Measurements from ENCODE around the gene SHBG. TPM values are rescaled to one million over a fixed set of nuclear protein-coding genes. Genes with fewer than 3 reads are reported as not detected.
A peak's percentile ranks its signal among the peaks of the same experiment; 100 is the strongest.
"Not testable (repeated sequence)": the region's sequence is repeated elsewhere in the genome, so short reads cannot be mapped to it uniquely, and the experiment has no call there.

Gene SHBG, protein sequence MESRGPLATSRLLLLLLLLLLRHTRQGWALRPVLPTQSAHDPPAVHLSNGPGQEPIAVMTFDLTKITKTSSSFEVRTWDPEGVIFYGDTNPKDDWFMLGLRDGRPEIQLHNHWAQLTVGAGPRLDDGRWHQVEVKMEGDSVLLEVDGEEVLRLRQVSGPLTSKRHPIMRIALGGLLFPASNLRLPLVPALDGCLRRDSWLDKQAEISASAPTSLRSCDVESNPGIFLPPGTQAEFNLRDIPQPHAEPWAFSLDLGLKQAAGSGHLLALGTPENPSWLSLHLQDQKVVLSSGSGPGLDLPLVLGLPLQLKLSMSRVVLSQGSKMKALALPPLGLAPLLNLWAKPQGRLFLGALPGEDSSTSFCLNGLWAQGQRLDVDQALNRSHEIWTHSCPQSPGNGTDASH
- total RNA-seq: 0.49 TPM

DNA sequence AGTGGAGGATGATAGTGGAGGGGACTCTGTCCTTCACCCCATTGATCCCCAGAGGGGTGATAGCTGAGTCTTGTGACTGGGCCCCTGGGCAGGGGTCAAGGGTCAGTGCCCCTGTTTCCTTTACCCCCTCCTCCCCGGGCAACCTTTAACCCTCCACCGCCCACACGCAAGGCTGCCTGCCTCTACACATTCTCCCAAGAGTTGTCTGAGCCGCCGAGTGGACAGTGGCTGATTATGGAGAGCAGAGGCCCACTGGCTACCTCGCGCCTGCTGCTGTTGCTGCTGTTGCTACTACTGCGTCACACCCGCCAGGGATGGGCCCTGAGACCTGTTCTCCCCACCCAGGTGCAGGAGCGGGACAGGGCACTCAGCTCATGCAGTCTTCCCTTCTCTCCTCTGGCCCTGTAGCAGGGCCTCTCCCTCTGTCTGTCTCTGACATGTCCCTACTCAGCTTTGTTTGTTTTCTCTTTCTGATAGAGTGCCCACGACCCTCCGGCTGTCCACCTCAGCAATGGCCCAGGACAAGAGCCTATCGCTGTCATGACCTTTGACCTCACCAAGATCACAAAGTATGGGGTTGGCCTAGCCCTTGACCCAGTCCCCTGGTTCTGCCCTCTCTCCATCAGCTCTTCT is at the start of gene SHBG:
Gene SHBG (plus strand): TSS at position 197 of the 633 bp plus-strand sequence. CDS start 38 bp downstream, at position 235.
- no peak for DNase-seq

DNA sequence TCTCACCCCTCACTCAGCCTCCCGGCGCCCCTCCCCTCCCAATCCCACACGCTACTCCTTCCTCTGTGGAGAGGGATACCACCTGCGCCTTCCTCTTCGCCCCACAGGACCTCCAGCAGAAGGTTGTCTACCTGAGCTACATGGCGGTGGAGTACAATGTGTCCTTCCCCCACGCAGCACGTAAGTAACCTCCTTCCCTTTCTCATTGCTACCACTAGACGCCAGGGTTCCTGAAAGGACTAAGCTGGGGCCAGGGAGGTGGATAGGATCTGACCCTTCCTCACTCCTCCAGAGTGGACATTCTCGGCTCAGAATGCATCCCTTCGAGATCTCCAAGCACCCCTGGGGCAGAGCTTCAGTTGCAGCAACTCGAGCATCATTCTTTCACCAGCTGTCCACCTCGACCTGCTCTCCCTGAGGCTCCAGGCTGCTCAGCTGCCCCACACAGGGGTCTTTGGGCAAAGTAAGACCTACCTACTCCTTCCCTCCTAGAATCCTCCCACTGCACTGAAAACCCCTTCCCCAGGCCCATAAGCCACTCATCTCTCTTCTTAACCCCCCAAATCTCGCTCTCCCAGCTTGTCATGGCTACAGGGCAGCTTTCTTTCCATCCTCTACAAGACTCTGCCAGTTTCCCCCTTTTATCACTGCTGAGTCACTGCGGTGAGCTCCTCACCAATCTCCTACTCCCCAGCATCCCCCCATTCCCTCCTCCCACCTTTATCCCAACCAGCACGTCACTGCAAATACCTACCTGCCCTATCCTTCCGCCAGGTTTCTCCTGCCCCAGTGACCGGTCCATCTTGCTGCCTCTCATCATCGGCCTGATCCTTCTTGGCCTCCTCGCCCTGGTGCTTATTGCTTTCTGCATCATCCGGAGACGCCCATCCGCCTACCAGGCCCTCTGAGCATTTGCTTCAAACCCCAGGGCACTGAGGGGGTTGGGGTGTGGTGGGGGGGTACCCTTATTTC is 49.0 kb upstream of the SHBG start:
- no peak for DNase-seq

DNA sequence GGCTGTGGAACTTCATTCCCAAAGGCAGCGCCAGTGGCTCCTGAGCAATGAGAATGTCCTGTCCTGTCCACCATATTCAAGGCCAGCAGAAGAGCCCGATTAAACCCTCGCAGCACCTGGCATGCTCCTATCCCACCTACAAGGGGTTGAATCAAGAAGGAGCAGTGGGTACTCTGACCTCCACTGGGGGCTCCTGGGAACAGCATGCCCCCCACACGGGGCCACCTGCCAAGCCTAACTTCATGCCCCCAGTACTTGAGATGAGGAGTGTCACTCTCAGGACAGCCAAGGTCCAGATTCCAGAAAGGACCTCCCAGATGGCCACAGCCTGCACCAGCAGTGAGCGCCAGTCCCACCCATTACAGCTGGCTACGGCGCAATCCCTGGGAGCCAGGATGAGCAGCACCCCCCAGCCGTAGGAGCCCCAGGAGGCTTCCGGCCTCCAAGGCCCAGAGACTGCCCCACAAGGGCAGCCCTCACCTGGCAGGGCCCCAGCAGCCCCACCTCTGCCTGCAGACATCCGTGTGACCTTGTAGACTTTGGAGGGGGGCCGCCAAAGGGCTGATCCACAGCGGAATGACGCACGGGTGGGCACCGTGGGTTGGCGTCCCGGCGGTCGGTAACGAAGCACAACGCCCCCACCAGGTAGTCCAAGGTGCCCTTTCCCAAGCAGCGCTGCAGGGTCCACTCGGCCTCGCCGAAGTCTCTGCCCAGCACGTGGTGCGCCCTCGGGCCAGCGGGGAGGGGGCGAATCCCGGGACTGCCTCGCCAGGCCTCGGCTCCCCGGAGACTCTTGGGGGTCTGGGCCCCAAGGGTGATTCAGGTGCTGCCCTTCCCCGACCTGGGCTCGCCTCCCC is 47.3 kb upstream of the SHBG start:
- DNase-seq: no peak

DNA sequence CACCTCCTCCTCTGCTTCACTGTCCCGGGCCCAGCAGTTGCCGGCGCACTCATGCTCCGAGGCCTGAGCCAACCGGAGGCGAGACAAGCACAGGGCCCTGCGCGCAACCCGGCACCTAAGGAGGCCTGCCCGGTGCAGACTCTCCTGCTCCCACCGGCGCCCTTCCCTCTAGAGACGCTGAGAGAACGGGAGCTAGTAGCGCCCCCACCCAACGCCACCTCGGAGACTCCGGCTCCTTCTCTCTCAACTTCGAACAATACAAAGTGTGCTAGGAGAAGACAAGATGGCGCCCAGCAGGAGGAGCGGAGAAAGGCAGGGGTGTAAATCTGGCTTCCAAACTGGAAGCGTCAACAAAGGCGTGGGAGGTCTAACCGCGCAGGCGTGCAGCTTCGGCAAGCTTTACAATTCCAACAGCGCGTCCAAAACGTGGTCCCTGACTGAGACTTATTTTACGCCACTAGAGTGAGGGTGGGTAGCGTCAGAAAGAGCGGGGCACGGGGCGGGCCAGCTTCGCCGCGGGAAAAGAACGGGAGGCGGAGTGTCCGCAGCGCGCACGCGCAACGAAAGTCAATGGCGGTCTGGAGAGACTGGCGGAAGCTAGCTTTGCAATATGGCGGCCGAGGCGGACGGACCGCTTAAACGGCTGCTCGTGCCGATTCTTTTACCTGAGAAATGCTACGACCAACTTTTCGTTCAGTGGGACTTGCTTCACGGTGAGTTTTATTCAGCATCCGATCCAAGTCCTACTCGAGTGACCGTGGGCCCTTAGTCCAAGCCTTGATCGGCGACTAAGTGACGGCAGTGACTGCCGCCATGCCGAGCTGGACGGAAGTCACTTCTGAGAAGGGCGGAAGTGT is 46.5 kb upstream of the SHBG start, which contains the start of gene MPDU1:
Gene MPDU1 (plus strand): TSS at position 600 of the 857 bp plus-strand sequence. CDS start 11 bp downstream, at position 611.
- DNase-seq: peak; percentile 100

DNA sequence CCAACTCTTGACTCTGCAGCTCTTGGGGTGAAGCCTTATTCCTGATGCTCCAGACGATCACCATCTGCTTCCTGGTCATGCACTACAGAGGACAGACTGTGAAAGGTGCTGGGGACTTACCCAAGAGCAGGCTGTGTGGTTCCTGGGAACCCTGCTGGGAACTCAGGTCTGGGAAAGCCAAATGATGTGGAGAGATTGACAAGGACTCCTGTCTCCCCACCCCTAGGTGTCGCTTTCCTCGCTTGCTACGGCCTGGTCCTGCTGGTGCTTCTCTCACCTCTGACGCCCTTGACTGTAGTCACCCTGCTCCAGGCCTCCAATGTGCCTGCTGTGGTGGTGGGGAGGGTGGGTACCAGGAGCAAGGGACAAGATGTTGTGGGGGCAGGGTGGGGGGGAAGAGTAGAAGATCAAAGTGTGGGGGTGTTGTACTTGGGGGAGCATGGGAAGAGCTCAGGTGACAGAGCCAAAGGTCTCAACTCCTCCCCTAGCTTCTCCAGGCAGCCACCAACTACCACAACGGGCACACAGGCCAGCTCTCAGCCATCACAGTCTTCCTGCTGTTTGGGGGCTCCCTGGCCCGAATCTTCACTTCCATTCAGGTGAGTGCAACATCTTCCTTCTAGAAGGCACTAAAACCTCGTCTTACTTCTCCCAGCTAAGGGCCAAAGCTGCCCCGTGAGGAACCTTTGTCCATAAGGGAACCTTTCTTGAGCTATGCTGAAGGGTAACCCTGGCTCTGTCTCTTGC is 43.1 kb upstream of the SHBG start:
- DNase-seq: no peak

DNA sequence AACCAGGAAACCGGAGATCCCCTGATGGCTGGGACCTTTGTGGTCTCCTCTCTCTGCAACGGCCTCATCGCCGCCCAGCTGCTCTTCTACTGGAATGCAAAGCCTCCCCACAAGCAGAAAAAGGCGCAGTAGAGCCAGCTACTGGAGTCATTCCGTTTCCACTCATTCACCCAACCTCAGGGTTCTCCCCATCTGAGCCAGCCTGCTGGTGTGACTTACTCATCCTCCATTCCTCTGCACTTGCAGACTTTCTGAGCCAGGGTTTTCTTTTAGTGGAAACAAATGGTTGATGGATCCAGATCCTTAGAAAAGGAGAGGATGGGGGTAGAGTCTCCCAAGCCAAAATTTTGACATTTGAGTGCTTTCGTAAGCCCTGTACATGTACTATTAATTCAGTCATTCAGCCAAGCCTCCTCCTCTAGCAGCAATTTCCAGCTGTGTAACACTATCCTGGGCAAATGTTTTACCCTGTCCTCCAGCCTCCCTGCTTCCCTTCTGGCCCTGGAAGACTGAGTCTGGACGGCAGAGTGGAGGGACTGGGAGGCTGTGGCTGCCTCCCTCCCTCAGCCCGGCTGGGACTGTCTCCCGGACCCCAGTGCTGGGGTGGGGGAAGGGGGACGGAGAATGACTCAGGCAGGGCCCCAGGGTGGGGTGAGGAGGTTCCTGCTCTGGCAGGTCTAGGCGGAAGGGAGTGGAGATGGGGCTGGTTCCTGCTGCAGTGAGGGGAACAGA is 42.3 kb upstream of the SHBG start:
- no peak for DNase-seq

DNA sequence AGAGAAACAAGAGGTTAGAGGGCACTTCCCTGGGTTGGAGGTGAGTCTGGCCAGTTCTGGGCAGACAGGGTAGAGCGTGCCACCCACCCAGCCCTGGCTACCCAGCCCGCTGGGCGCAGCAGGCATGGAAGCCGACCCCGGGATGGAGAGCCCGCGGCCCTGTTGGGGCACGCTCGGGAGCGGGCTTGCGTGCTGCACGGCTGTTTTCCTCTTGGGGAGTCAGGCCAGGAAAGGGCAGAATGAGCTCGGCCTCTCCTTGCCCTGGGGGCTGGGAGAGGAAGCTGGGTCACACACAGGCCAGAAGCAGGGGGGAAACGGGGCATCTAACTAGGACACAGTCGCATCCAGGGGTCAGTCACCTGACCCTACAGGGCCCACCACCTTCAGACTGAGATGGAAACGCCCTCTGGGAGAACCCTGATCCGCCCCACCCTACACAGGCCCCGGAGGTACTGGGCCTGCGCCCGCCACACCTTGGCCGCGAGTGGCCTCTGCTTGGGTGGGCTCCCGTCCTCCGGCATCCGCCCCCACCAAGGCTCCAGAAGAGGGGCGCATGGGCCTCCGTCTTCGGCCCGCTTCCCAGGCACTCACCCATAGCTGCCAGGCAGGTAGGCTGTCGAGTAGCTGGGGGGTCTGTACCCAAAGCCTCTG is 41.3 kb upstream of the SHBG start:
- no peak for DNase-seq

DNA sequence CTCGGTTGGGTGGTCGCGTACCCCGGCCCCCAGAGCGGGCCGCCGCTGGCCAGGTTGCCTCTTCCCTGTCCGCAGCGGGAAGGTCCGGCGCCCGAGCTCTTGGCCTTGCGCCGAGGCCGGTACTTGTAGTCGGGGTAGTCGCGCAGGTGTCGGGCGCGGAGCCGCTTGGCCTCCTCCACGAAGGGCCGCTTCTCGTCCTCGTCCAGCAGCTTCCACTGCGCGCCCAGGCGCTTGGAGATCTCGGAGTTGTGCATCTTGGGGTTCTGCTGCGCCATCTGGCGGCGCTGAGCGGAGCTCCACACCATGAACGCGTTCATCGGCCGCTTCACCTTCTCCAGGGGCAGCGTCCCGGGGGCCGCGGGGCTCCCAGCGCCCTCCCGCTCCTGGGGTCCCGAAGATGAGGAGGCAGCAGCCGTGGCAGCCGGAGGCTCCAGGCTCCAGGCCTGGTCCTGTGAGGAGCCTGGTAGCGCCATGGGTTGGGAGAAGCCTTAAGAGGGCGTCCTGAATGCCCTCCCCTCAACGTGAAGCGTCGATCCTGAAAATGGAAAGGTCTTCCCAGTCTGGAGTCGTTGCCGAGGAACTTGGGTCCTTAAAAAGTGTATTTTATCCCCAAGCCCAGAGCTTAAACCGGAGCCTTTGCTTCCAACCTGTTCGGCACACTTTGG is 40.6 kb upstream of the SHBG start:
- DNase-seq: peak; percentile 64

DNA sequence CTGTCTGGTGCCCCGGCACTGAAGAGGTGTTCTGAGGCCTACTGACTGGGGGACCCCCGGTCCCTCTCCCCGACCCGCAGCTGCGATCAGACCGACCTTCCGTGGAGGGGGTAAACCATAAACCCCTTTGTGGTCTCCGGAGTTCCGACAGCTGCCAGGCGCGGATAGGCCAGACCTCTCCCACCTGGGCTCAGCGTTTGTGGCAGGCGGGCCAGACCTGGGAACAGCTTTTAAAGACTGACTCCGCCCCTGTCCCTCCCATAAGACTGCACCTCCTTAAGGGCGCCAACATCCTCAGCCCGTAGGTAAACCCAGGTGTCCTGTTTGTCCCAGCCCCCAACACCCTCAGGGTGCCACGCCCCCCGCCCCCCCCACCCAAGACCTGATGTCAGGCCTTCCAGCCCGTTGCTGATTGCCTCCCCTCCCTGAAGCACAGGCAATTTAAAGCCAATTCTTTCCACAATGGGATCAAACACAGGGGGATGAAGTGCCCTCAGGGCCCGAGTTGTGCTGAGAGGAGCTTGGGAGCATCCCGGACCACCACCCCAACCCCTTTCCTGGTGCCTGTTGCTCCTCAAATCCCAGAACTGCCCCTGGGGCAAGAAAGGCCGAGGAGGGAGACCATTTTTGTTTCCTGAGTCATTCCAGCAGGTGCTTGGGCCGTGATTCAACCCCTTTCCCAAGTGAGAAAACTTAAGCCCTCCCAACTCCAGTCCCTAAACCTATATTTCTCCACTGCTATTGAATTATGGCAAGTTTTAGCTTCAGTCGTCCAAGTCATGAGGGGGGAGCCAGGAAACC is 39.8 kb upstream of the SHBG start, which contains the start of gene SOX15:
Gene SOX15 (minus strand): TSS at position 204 of the 801 bp plus-strand sequence. CDS start 418 bp downstream, outside the sequence.
- no peak for DNase-seq

DNA sequence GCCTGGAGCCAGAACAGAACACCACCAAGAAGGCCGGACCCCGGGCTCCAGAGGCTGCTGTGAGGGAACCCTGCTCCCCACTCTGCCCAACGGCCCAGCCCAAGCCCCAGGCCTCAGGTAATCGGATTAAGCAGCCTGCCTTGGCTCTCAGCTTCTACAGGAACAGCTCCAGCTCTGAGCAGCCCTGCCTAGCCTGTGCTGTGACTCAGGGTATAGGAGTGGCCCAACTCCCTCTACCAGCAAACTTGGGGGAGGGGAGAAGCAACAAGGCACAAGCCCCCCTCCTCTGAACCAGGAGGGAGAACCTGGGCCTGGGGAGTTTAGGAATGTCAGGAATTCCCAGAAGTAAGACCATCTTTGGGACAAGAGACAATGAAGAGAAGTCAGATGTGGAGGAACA is 39.2 kb upstream of the SHBG start:
- DNase-seq: no peak

DNA sequence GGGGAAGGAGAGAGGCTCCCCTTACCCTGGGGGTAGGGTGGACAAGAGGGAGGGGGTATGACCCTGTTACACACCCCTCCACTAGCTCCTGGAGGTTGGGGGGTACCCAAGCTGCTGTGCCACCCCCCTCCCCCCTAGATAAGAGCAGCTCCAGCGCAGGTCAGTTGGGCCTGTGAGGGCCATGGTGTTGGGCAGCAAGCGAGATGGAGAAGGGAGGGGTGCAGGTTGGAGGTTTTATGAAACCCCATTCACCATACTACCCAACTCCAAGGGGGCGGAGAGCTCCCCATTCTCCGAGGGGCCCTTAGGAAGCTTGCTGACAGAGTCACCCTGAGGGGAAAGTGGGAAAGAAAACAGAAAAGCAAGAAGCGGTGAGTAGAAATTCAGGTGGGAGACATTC is 38.3 kb upstream of the SHBG start:
- DNase-seq: no peak

DNA sequence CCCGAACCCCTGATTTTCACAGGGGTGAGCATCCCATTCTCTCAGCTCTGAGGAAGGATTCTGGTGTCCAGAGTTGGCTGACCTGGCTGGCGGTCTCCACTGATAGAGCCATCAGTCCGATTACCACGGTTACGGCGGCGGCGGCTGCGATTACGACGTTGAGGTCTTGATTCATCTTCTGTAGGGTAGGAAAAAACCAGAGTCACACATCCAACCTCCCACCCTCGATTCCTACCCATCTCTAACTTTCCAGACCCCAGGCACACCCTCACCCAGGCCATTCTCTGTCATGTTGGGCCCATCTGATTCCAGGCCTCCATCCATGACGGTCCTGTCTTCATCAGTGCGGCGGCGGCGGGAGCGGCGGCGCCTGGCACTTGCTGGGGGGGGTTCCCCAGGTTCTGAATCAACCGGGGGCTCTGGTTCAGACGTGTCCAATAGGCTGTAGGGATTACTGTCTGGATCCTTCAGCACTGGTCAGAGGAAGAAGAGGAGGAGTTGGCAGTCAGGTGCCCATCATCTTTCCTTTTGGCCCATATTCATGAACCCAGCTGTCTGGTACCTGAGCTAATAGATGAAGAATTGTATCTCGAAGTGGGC is 37.4 kb upstream of the SHBG start:
- no peak for DNase-seq

DNA sequence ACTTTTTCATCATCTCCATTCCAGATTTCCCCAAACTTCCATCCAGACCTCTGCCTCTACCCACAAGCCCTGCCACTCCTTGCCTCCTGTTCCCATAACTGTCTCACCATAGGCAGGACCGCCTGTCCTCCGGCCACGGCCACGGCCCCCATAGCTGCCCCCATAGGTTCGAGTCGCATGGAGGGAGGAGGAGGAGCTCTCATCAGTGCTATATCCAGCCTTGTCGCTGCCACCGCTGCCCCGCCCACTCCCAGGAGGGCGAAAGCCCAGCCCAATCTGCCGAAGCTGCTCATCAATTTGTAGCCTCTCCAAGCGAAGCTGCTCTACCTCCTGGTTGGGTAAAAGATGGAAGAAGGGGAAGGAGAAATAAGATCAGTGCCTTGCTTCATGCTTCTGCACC is 36.6 kb upstream of the SHBG start:
- no peak for DNase-seq

DNA sequence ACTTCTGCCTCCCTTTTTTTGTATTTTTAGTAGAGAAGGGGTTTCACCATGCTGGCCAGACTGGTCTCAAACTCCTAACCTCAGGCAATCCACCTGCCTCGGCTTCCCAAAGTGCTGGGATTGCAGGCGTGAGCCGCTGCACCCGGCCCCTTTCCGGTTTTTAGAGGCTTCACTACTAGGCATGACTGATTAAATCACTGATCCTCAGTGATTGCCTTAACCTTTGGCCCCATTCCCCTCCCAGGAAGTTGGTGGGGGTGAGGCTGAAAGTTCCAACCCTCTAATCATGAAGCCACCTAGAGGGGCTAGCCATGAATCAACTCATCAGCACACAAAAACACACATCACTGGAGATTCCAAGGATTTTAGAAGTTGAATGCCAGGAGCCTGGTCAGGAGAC is 32.4 kb upstream of the SHBG start:
- not testable (repeated sequence) for DNase-seq

DNA sequence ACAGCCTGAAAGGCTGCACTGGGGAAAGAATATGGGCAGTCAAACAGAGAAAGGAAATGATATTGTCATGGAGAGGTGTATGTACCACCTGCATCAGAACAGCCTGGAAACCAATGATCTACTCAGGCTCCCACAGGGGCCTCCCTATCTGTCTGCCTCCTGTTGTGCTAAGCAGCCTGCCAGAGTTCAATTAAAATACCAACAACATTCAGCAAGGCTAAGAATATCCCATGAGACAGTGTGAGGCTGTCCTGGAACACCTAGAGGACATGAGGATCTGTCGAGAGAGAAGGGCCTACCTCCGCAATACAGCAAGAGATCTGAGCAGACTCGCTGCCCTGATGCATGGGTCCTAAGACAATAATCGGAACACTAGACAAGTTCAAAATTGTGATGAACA is 23.7 kb upstream of the SHBG start:
- no peak for DNase-seq

DNA sequence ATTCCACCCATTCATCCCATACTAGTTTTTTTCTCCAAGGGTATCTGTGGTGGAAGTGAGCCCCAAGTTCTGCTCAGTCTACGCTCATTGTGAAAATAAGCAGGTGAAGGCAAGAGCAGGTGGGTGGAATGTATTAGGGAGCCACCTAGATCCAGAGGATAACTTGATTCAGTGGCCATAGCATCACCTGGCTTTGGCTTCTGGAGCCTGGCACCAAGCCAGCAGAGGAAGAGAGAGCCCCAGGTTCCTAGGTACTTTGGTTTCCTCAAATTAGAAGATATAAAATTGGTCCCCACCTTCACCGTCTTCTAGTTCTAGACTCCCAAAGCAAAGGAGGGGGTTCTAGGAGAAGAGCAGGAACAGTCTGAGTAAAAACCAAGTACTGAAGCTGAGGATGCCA is 19.3 kb upstream of the SHBG start:
- DNase-seq: no peak
